K562 (cell line): ENCODE results near the gene STX3. TPM values are rescaled to one million over a fixed set of nuclear protein-coding genes. Genes with fewer than 3 reads are reported as not detected.
A peak's percentile ranks its signal among the peaks of the same experiment; 100 is the strongest.

ENCODE experiments used
- ARNT ChIP-seq, 2 experiments: fragments of 450-650 bp; IDR thresholded peaks; 2 replicates each; pipeline ENCODE4 v1.6.1; 2016; ENCODE audit warnings: mild to moderate bottlenecking in 1 of 2
- ATF1 ChIP-seq, 2 experiments: fragments of 450-650 bp in 1 of 2; IDR thresholded peaks; 2 replicates each; pipeline ENCODE4 v1.6.1; 2016; ENCODE audit warnings: missing compliant biosample characterization in 1 of 2, missing genetic modification characterization in 1 of 2
- CC2D1A ChIP-seq: fragments of 450-650 bp; IDR thresholded peaks from 2 replicates; pipeline ENCODE4 v1.6.1; 2017; ENCODE audit warnings: mild to moderate bottlenecking
- FOXJ3 ChIP-seq: sonication (generic); formaldehyde crosslinking; IDR thresholded peaks from 2 replicates; pipeline ENCODE4 v1.4.0; 2020; ENCODE audit warnings: mild to moderate bottlenecking, missing genetic modification reagents
- HIVEP1 ChIP-seq: fragments of 250-450 bp; sonication (Bioruptor Pico); IDR thresholded peaks from 2 replicates; pipeline ENCODE4 v1.4.0; 2020; ENCODE audit warnings: mild to moderate bottlenecking
- JUND ChIP-seq, 2 experiments: IDR thresholded peaks; 2 replicates in 1 of 2; 3 replicates in 1 of 2; pipeline ENCODE4 v1.6.1; 2011; ENCODE audit warnings: borderline replicate concordance in 2 of 2, low read depth in 2 of 2, low read length in 2 of 2, improper control_type of control experiment in 1 of 2, missing biosample characterization in 1 of 2, missing genetic modification characterization in 1 of 2, missing genetic modification reagents in 1 of 2
- OTX1 ChIP-seq: fragments of 450-650 bp; formaldehyde crosslinking; IDR thresholded peaks from 2 replicates; pipeline ENCODE4 v1.4.0; 2022; ENCODE audit warnings: mild to moderate bottlenecking
- SMAD3 ChIP-seq: fragments of 450-650 bp; formaldehyde crosslinking; conservative IDR thresholded peaks from 2 replicates; pipeline ENCODE4 v1.4.0; 2020; ENCODE audit warnings: mild to moderate bottlenecking
- TARDBP ChIP-seq: fragments of 450-650 bp; IDR thresholded peaks from 2 replicates; pipeline ENCODE4 v1.6.1; 2016
- ZNF445 ChIP-seq: fragments of 250-450 bp; sonication (Bioruptor Pico); IDR thresholded peaks from 2 replicates; pipeline ENCODE4 v1.4.0; 2020; ENCODE audit warnings: low read depth, mild to moderate bottlenecking, moderate library complexity
- ZNF655 ChIP-seq: fragments of 250-450 bp; sonication (Bioruptor Pico); IDR thresholded peaks from 2 replicates; pipeline ENCODE4 v1.5.0; 2021
- ZSCAN29 ChIP-seq: fragments of 450-650 bp; IDR thresholded peaks from 2 replicates; pipeline ENCODE4 v1.6.1; 2017
- polyA plus RNA-seq, 8 experiments: library from polyadenylated mRNA; depleted of rRNA in 4 of 8; stranded (reverse) in 5 of 8; unstranded in 3 of 8; fragments of >200 nt; fragmentation: Nextera tagmentation in 2 of 8; fragmentation: Illumina TruSeq in 1 of 8; extraction: Ambion mirVana in 2 of 8; extraction: Trizol in 1 of 8; gene quantifications; 2 replicates each; pipeline versions ENCODE4 v1.2.1 to v1.2.3, GENCODE V29; 2011 to 2014; ENCODE audit warnings: inconsistent platforms in 1 of 8, missing spikeins in 1 of 8
- total RNA-seq, 7 experiments: library from RNA; depleted of rRNA in 6 of 7; stranded (reverse); fragments of >200 nt in 6 of 7; fragmentation: Illumina TruSeq in 2 of 7; extraction: Trizol in 2 of 7; gene quantifications; 2 replicates each; pipeline versions ENCODE4 v1.2.1 to v1.2.3, GENCODE V29; 2011 to 2021; ENCODE audit warnings: low replicate concordance in 1 of 7
- TF ChIP-seq, protein P1 (sequence below): sonication (generic); formaldehyde crosslinking; IDR thresholded peaks from 2 replicates; pipeline ENCODE4 v1.8.0; 2022; ENCODE audit warnings: mild to moderate bottlenecking, missing genetic modification reagents
- TF ChIP-seq, protein P2 (sequence below), 3 experiments: IDR thresholded peaks in 2 of 3; conservative IDR thresholded peaks in 1 of 3; 2 replicates each; pipeline ENCODE4 v1.5.1; 2011 to 2012; ENCODE audit warnings: low read length in 3 of 3, mild to moderate bottlenecking in 3 of 3, control low read depth in 2 of 3, improper control_type of control experiment in 1 of 3, inconsistent platforms in 1 of 3, low read depth in 1 of 3, mixed read lengths in 1 of 3, moderate library complexity in 1 of 3; ENCODE audit not compliant: insufficient read depth in 2 of 3
- TF ChIP-seq, protein P3 (sequence below), 2 experiments: fragments of 450-650 bp; IDR thresholded peaks; 2 replicates each; pipeline ENCODE4 v1.6.1; 2018; ENCODE audit warnings: mild to moderate bottlenecking in 2 of 2, low read depth in 1 of 2; ENCODE audit not compliant: partially characterized antibody in 2 of 2
- TF ChIP-seq, protein P4 (sequence below): fragments of 450-650 bp; formaldehyde crosslinking; IDR thresholded peaks from 2 replicates; pipeline ENCODE4 v1.4.0; 2020; ENCODE audit warnings: mild to moderate bottlenecking, moderate library complexity

STX3 gene
- total and polyA plus RNA-seq, 9 of the 15 experiments (the other 6 are each of a cell fraction or from before 2014, with no cell fraction given) = 12.0 to 91.6 (median 48.7) TPM

- no peak for TF ChIP-seq ZNF655
- TF ChIP-seq CC2D1A = peak; percentile 97
- TF ChIP-seq, protein P1, sequence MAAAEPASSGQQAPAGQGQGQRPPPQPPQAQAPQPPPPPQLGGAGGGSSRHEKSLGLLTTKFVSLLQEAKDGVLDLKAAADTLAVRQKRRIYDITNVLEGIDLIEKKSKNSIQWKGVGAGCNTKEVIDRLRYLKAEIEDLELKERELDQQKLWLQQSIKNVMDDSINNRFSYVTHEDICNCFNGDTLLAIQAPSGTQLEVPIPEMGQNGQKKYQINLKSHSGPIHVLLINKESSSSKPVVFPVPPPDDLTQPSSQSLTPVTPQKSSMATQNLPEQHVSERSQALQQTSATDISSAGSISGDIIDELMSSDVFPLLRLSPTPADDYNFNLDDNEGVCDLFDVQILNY = no peak
- no peak for TF ChIP-seq ATF1 (CRISPR knock-in tag; IDR thresholded peaks at IDR 0.05)
- peak; percentile 49; the same call in 1 of the 2 replicates for TF ChIP-seq ATF1 (tag; IDR thresholded peaks at IDR 0.05)
- TF ChIP-seq, protein P2, sequence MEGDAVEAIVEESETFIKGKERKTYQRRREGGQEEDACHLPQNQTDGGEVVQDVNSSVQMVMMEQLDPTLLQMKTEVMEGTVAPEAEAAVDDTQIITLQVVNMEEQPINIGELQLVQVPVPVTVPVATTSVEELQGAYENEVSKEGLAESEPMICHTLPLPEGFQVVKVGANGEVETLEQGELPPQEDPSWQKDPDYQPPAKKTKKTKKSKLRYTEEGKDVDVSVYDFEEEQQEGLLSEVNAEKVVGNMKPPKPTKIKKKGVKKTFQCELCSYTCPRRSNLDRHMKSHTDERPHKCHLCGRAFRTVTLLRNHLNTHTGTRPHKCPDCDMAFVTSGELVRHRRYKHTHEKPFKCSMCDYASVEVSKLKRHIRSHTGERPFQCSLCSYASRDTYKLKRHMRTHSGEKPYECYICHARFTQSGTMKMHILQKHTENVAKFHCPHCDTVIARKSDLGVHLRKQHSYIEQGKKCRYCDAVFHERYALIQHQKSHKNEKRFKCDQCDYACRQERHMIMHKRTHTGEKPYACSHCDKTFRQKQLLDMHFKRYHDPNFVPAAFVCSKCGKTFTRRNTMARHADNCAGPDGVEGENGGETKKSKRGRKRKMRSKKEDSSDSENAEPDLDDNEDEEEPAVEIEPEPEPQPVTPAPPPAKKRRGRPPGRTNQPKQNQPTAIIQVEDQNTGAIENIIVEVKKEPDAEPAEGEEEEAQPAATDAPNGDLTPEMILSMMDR (IDR thresholded peaks at IDR 0.05 in 2 of 3, conservative IDR thresholded peaks at IDR 0.05 in 1 of 3; ENCODE audit: insufficient read depth in 2 of 3, low read depth in 1 of 3, low read length in 3 of 3) = no peak
- TF ChIP-seq ZSCAN29 = no peak
- peak; percentile 84 for TF ChIP-seq JUND (IDR thresholded peaks at IDR 0.05; ENCODE audit: borderline replicate concordance, low read depth, low read length)
- no peak; the same call in 2 of the 3 replicates for TF ChIP-seq JUND (tag; IDR thresholded peaks at IDR 0.05; ENCODE audit: borderline replicate concordance, low read depth, low read length)
- TF ChIP-seq FOXJ3 = no peak
- TF ChIP-seq, protein P3, sequence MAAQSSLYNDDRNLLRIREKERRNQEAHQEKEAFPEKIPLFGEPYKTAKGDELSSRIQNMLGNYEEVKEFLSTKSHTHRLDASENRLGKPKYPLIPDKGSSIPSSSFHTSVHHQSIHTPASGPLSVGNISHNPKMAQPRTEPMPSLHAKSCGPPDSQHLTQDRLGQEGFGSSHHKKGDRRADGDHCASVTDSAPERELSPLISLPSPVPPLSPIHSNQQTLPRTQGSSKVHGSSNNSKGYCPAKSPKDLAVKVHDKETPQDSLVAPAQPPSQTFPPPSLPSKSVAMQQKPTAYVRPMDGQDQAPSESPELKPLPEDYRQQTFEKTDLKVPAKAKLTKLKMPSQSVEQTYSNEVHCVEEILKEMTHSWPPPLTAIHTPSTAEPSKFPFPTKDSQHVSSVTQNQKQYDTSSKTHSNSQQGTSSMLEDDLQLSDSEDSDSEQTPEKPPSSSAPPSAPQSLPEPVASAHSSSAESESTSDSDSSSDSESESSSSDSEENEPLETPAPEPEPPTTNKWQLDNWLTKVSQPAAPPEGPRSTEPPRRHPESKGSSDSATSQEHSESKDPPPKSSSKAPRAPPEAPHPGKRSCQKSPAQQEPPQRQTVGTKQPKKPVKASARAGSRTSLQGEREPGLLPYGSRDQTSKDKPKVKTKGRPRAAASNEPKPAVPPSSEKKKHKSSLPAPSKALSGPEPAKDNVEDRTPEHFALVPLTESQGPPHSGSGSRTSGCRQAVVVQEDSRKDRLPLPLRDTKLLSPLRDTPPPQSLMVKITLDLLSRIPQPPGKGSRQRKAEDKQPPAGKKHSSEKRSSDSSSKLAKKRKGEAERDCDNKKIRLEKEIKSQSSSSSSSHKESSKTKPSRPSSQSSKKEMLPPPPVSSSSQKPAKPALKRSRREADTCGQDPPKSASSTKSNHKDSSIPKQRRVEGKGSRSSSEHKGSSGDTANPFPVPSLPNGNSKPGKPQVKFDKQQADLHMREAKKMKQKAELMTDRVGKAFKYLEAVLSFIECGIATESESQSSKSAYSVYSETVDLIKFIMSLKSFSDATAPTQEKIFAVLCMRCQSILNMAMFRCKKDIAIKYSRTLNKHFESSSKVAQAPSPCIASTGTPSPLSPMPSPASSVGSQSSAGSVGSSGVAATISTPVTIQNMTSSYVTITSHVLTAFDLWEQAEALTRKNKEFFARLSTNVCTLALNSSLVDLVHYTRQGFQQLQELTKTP (IDR thresholded peaks at IDR 0.05; ENCODE audit: low read depth in 1 of 2, partially characterized antibody in 2 of 2) = peak in 1 of 2 experiments; percentile 84
- TF ChIP-seq, protein P4, sequence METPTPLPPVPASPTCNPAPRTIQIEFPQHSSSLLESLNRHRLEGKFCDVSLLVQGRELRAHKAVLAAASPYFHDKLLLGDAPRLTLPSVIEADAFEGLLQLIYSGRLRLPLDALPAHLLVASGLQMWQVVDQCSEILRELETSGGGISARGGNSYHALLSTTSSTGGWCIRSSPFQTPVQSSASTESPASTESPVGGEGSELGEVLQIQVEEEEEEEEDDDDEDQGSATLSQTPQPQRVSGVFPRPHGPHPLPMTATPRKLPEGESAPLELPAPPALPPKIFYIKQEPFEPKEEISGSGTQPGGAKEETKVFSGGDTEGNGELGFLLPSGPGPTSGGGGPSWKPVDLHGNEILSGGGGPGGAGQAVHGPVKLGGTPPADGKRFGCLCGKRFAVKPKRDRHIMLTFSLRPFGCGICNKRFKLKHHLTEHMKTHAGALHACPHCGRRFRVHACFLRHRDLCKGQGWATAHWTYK (CRISPR knock-in tag) = peak; percentile 85
- no peak for TF ChIP-seq ZNF445 (CRISPR knock-in tag)
- peak; percentile 83 to 88 for TF ChIP-seq ARNT (IDR thresholded peaks at IDR 0.05)
- no peak for TF ChIP-seq OTX1 (CRISPR knock-in tag)
- no peak for TF ChIP-seq HIVEP1 (CRISPR knock-in tag)
- TF ChIP-seq TARDBP = 0 out of 2 replicates have a peak, but pooled peaks have one; percentile 68
- TF ChIP-seq SMAD3 (CRISPR knock-in tag) = peak; percentile 91
These were observed 48.5 kb upstream of the STX3 start (continued) for GRCh38 chr11:59706518-59707285.
